Activated naive CD8-positive, alpha-beta T cell treated with anti-CD3 and anti-CD28 coated beads, Interleukin-2, amount 50 U/mL, for 24 hours (primary cell): ENCODE measurements around the gene SEMA3G.
A peak's percentile ranks its signal among the peaks of the same experiment; 100 is the strongest.

ENCODE experiments used
- ATAC-seq: fragments of 150-1000 bp; cut with Tn5 transposase; one replicate; pipeline ENCODE4 v1.10.0; 2021
- DNase-seq: peaks from one replicate; pipeline ENCODE4 v3.0.0; 2021
- H3K27ac Mint-ChIP-seq: one replicate; pipeline ENCODE4 v1.8.0; 2021; ENCODE audit warnings: mild to moderate bottlenecking, mixed read lengths
- H3K27me3 Mint-ChIP-seq: one replicate; pipeline ENCODE4 v1.8.0; 2021; ENCODE audit warnings: mixed read lengths
- H3K36me3 Mint-ChIP-seq: one replicate; pipeline ENCODE4 v1.8.0; 2021; ENCODE audit warnings: low read depth, mixed read lengths
- H3K4me1 Mint-ChIP-seq: one replicate; pipeline ENCODE4 v1.8.0; 2021; ENCODE audit warnings: mixed read lengths
- H3K4me3 Mint-ChIP-seq: one replicate; pipeline ENCODE4 v1.8.0; 2021; ENCODE audit warnings: mild to moderate bottlenecking, moderate library complexity, mixed read lengths
- H3K9me3 Mint-ChIP-seq: one replicate; pipeline ENCODE4 v1.8.0; 2021; ENCODE audit warnings: mixed read lengths

SEMA3G gene

GRCh38 chr3:52469001-52469400, 24.1 kb upstream of the SEMA3G start:
- no peaks in the 10 kb centered on the region for H3K9me3 Mint-ChIP-seq
- ATAC-seq, result no peak
- peaks cover 14% of the 10 kb centered on the region for H3K36me3 Mint-ChIP-seq
- DNase-seq, result no peak
- H3K27me3 Mint-ChIP-seq, result no peaks in the 10 kb centered on the region
- H3K27ac Mint-ChIP-seq, result no peak overlapping the region
- no peaks in the 10 kb centered on the region for H3K4me1 Mint-ChIP-seq
- H3K4me3 Mint-ChIP-seq, result no peak overlapping the region

- H3K9me3 Mint-ChIP-seq, result no peaks in the 10 kb centered on the region
- peaks cover 2% of the 10 kb centered on the region for H3K4me1 Mint-ChIP-seq
- DNase-seq (no peak), ATAC-seq (no peak)
- H3K36me3 Mint-ChIP-seq, result peaks cover 11% of the 10 kb centered on the region
- H3K4me3 Mint-ChIP-seq, result no peak overlapping the region
- H3K27me3 Mint-ChIP-seq, result no peaks in the 10 kb centered on the region
- H3K27ac Mint-ChIP-seq, result no peak overlapping the region
Observed at GRCh38 chr3:52468336-52468735, 23.4 kb upstream of the SEMA3G start.

GRCh38 chr3:52463416-52463815, 18.5 kb upstream of the SEMA3G start:
- no peak overlapping the region for H3K27ac Mint-ChIP-seq
- DNase-seq, result no peak
- no peak overlapping the region for H3K4me3 Mint-ChIP-seq
- no peaks in the 10 kb centered on the region for H3K9me3 Mint-ChIP-seq
- ATAC-seq, result no peak
- H3K27me3 Mint-ChIP-seq, result no peaks in the 10 kb centered on the region
- peaks cover 11% of the 10 kb centered on the region for H3K4me1 Mint-ChIP-seq
- peaks cover 18% of the 10 kb centered on the region for H3K36me3 Mint-ChIP-seq

GRCh38 chr3:52461874-52462273, 17.0 kb upstream of the SEMA3G start:
- Mint-ChIP-seq H3K4me3 (no peak overlapping the region), H3K9me3 (no peaks in the 10 kb centered on the region), H3K27ac (no peak overlapping the region), H3K36me3 (peaks cover 27% of the 10 kb centered on the region), H3K27me3 (no peaks in the 10 kb centered on the region), H3K4me1 (peaks cover 22% of the 10 kb centered on the region)
- ATAC-seq (no peak), DNase-seq (no peak)

GRCh38 chr3:52458770-52459545, 14.1 kb upstream of the SEMA3G start:
- H3K4me3 Mint-ChIP-seq, result no peak overlapping the region
- DNase-seq (no peak), ATAC-seq (no peak)
- H3K4me1 Mint-ChIP-seq, result peaks cover 44% of the 10 kb centered on the region
- H3K36me3 Mint-ChIP-seq, result peaks cover 25% of the 10 kb centered on the region
- H3K27me3 Mint-ChIP-seq, result no peaks in the 10 kb centered on the region
- H3K27ac Mint-ChIP-seq, result no peak overlapping the region
- no peaks in the 10 kb centered on the region for H3K9me3 Mint-ChIP-seq

- Mint-ChIP-seq H3K27ac (peak overlapping the region; percentile 37), H3K27me3 (no peaks in the 10 kb centered on the region), H3K36me3 (peaks cover 22% of the 10 kb centered on the region), H3K4me3 (no peak overlapping the region), H3K4me1 (peaks cover 45% of the 10 kb centered on the region), H3K9me3 (no peaks in the 10 kb centered on the region)
- no peak for DNase-seq
- ATAC-seq, result no peak
Observed at GRCh38 chr3:52458031-52458760, 13.3 kb upstream of the SEMA3G start.

- Mint-ChIP-seq H3K36me3 (peaks cover 14% of the 10 kb centered on the region), H3K27ac (peak overlapping the region; percentile 32), H3K4me3 (peak overlapping the region; percentile 94), H3K27me3 (no peaks in the 10 kb centered on the region), H3K9me3 (no peaks in the 10 kb centered on the region), H3K4me1 (peaks cover 41% of the 10 kb centered on the region)
- ATAC-seq, result no peak
- DNase-seq, result no peak
Observed at GRCh38 chr3:52456800-52457183, 11.9 kb upstream of the SEMA3G start.

GRCh38 chr3:52456169-52456799, 11.4 kb upstream of the SEMA3G start:
- H3K36me3 Mint-ChIP-seq, result peaks cover 14% of the 10 kb centered on the region
- peak overlapping the region; percentile 94 for H3K4me3 Mint-ChIP-seq
- no peak for DNase-seq

GRCh38 chr3:52455283-52456168, 10.6 kb upstream of the SEMA3G start, which contains the start of gene NISCH:
Gene NISCH, plus strand, starts transcription at chr3:52455604. Its CDS starts 38 bp downstream, at chr3:52455642.
- ATAC-seq, result peak; percentile 82
- DNase-seq, result peak; percentile 98
- H3K27me3 Mint-ChIP-seq, result no peaks in the 10 kb centered on the region
- peak within 1 kb of the TSS; percentile 94 for H3K4me3 Mint-ChIP-seq
- no peaks in the 10 kb centered on the region for H3K9me3 Mint-ChIP-seq
- peaks cover 14% of the 10 kb centered on the region for H3K36me3 Mint-ChIP-seq
- H3K27ac Mint-ChIP-seq, result peak within 1 kb of the TSS; percentile 95
- peaks cover 41% of the 10 kb centered on the region for H3K4me1 Mint-ChIP-seq

More at GRCh38 chr3:52456169-52456799, 11.4 kb upstream of the SEMA3G start:
- Mint-ChIP-seq H3K27me3 (no peaks in the 10 kb centered on the region), H3K9me3 (no peaks in the 10 kb centered on the region), H3K4me1 (peaks cover 41% of the 10 kb centered on the region), H3K27ac (peak overlapping the region; percentile 95)
- ATAC-seq, result no peak

- H3K9me3 Mint-ChIP-seq, result no peaks in the 10 kb centered on the region
- peaks cover 41% of the 10 kb centered on the region for H3K4me1 Mint-ChIP-seq
- ATAC-seq (peak; percentile 8), DNase-seq (no peak)
- peaks cover 12% of the 10 kb centered on the region for H3K36me3 Mint-ChIP-seq
- peak overlapping the region; percentile 94 for H3K4me3 Mint-ChIP-seq
- no peaks in the 10 kb centered on the region for H3K27me3 Mint-ChIP-seq
- peak overlapping the region; percentile 95 for H3K27ac Mint-ChIP-seq
Observed at GRCh38 chr3:52454938-52455282, 10.0 kb upstream of the SEMA3G start.

- peaks cover 41% of the 10 kb centered on the region for H3K4me1 Mint-ChIP-seq
- no peak for DNase-seq
- H3K4me3 Mint-ChIP-seq, result peak overlapping the region; percentile 94
- H3K36me3 Mint-ChIP-seq, result peaks cover 12% of the 10 kb centered on the region
- ATAC-seq, result no peak
- H3K9me3 Mint-ChIP-seq, result no peaks in the 10 kb centered on the region
- peak overlapping the region; percentile 95 for H3K27ac Mint-ChIP-seq
- no peaks in the 10 kb centered on the region for H3K27me3 Mint-ChIP-seq
Observed at GRCh38 chr3:52454250-52454937, 9.5 kb upstream of the SEMA3G start.

GRCh38 chr3:52453496-52454249, 8.8 kb upstream of the SEMA3G start, which contains the start of gene TNNC1:
Gene TNNC1, minus strand, starts transcription at chr3:52454041. Its CDS starts 26 bp downstream, at chr3:52454015.
- no peaks in the 10 kb centered on the region for H3K9me3 Mint-ChIP-seq
- peaks cover 9% of the 10 kb centered on the region for H3K36me3 Mint-ChIP-seq
- H3K27ac Mint-ChIP-seq, result peak within 1 kb of the TSS; percentile 95
- no peaks in the 10 kb centered on the region for H3K27me3 Mint-ChIP-seq
- H3K4me1 Mint-ChIP-seq, result peaks cover 38% of the 10 kb centered on the region
- no peak for DNase-seq
- no peak for ATAC-seq
- peak within 1 kb of the TSS; percentile 94 for H3K4me3 Mint-ChIP-seq
